Inflammatory macrophage treated with lipopolysaccharide for 1 hour (primary cell): ENCODE measurements around the gene KCNA3.

ENCODE experiments used
- DNase-seq, 2 donors: peaks; one replicate each; pipeline ENCODE4 v3.0.0-alpha.2; 2020 to 2022

KCNA3 gene

DNA sequence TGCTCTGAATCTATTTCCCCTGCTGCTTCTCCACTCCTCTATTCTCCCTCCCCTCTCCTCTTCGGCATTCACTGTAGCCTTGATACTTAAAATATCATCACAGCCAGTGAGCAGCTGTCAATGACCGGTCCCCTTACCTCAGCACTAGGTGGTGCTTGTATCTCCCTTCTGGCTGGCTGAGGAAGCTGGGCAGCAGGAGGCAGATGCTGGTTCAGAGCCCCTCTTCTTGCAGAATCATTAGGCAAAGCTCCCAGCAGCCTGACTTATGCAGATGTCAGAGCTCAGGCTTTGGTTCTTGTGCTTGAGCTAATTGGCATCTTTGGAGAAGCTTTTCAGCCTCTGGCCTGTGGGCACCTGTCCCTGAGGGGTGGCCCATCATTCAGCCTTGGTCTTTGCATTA is 36.7 kb downstream of the KCNA3 start:
- DNase-seq = no peak

DNA sequence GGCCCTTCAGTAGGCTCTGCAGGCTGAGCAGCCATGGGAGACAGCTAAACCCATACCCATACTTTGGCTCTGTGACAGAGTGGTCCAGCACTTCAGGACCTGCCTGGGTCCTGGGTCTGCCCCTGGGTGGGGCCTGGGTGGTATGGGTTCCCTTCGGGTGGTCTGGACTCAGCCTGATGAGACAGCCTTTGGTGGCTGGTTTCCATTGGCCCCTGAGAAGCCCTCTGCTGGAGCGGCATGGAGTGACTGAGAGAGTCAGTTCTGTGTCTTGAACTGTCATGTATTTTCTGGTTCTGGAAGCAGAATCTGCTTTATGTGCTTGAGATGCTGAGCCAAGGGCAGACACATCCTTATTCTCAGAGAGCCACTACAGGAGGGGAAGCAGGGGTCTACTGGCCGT is 37.3 kb downstream of the KCNA3 start:
- no peak for DNase-seq

DNA sequence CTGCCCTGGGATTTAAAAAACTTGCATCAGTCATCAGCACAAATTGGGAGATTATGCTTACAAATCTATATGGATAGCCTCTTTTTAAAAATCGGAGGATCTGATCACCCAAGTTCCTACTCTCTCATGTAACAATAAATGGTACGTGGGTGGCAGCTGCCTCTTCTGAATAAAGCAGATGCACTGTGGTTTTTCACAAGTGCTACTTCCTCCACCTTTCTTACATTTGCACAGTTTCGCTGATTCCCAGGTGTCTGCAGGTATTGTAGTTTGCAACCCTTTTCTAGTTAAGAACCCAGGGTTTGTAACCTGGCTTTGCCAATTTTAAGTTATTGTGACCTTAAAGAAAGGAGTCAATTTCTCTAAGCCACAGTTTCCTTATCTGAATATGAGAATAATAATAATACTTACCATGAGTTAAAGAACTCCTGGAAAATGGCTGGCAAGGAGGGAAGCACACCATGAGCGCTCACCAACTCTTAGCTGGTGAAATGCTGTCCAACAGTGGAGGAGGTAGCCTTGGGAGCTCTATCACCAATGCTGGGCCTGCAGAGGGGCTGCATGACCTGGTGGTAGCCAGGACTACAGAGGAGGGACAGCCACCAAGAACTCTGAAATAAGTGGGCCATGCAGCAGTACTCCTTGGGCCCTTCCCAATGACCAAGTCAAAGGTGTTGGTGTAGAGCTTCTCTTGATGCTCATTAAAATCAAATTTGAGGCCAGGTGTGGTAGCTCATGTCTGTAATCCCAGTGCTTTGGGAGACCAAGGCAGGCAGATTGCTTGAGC is 38.4 kb downstream of the KCNA3 start:
- no peak for DNase-seq

DNA sequence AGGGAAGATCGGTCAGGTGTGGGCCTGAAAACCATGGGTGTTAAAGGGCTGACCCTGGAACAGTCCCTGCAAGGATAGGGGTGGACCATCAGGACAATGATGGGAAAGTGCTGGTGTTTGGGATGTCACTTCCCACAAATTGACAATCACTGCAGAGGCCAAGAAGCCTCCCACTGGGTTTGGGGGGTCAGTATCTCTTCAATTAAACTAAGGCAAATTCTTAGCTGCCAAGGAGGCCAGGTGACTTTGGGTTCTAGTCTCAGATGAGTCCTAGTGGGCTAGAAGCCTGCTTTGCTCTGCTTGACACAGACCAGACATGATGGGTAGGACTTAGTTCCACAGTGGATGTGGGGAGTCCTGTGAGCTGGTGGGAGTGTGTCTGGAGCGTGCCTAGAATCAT is 39.3 kb downstream of the KCNA3 start:
- no peak for DNase-seq

DNA sequence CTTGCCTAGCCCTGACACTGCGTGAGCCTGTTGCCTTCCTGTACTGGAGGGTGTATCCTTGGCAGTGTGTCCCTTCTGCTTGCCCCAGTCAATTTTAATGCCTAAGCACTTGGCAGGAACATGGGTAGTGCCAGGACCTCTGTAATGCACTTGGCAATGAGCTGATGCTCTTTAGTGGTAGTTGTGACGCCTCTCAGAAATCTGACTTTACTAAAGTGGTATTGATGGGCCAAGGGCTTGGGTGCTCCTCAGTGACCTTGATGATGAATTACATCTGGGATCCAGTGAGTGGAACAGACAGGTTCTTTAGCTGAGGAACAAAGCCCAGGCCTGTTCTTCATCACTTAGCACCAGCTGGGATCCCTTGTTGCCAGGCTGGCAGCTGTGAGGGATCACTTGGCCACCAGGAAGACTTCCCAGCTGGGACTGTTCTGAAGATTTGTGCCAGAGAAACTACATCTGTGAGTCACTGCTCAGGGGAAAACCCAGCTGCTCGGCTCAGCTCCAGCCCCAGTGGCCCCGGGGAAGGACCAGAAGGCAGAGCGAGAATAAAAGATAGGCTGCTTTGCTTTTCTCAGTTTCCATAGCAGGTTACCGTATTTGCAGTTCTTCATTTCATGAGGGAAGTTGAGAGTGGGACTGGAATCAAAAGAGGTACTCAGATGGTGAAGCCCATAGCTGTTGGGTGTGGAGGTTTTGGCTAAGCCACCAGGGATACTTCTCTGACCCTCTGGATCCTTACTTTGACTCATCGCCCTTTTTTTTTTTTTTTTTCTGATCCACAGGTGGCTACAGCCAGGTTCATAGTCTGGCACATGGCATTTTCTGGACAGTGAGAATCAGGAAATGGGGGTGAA is 40.1 kb downstream of the KCNA3 start:
- peak; percentile 90 for DNase-seq

DNA sequence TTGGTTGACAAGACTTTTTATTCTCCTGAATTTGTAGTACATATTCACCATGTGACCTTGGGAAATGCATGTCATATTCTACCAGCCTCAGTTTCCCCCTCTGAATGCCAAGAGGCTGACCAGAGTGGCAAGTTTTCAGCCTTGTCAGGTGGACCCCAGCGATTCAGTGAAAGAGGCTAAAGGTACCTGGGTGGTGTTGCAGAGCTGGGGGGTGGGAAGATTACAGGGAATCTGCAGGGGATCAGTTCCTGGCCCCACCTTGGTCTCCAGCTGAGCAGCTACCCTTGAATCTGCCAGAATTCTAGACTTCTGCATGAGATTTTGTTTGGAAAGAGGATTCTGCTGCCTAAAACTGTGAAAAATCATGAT is 40.7 kb downstream of the KCNA3 start:
- DNase-seq = no peak

DNA sequence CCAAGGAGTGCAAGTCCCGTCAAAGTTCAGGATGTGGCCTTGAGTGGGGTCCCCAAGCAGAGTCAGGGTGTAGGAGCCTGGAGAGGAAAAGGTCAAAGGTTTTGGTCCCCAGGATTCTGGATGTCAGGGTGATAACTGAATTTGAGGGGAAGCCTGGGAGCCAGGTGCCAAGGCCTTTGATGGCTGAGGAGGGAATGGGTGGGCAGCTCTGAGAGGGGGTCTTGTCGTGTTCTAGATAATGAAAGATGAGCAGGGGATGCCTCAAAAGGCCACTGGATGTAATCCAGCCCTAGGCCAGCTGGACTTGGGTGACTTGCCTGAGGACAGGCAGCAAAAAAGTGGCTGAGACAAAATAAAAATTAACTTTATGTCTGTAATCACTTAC is 41.1 kb downstream of the KCNA3 start:
- no peak for DNase-seq

DNA sequence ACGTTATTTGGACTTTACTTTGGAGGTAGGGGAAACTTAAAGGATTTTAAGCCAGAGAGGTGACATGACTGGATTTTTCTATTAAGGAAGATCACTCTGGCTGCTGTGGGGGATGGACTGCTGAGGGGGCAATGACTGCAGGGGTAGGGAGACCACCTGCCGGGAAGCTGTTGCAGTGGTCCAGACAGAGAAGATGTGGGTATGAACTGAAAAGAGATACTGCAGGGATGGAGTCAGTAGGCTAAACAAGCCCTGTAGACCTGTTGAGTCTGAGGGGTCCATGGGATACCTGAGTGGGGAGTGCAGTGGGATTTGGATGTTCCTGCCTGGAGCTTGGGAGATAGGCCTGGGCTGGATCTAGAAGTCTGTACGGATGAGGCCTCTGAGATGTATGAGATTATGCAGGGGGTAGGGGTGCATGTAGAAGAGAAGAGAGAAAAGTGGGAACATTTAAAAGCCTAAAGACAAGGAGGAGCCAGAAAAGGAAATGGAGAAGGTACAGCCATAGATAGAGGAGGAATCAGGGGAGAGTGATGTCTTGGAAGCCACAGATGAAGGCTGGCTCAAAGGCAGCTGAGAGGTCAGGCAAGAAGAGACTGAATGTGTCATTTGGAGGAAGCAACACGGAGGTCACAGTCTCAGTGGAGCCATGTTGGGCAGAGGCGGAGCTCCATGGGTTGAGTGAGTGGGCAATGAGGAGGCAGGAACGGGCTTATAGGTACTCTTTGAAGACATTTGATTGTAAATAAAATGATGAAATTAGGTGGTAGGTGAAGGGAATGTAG is 42.7 kb downstream of the KCNA3 start:
- no peak for DNase-seq

DNA sequence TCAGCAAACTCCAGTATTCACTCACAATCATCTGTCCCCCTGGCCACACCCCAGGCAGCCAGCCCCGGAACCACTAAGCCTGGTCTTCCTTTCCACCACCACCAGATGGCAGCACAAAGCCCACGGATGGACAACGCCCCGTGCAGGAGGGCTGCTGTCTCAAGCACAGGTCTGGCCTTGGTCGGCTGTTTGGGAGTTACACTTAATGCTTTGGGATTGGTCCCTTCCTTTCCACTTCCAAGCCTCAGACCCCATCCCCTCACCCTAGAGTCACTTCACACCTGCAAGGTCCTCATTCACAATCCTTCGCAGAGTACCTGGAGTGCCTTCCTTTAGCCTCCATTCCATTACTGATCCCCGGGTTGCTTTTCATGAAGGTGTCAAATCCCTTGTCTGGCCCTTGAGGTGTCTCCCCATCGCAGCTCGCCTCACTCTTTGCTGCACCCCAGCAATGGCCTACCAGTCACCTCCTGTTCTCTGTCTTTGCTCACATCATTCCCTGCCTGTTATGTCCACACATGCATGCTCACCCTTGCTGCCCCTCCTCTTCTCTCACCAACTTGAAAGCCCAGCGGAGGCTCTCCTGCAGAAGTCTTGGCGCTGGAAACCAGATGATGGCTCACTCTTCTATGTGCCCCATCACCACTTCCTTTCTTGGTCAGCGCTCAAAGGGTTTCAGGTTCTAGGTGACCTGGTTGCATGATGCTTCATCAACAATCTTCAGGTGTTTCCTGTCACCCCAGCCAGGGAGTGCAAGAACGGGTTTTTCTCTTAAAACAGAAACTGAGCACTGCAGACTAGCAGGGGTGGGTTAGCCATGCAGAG is 43.7 kb downstream of the KCNA3 start:
- DNase-seq = peak; percentile 58 to 94

DNA sequence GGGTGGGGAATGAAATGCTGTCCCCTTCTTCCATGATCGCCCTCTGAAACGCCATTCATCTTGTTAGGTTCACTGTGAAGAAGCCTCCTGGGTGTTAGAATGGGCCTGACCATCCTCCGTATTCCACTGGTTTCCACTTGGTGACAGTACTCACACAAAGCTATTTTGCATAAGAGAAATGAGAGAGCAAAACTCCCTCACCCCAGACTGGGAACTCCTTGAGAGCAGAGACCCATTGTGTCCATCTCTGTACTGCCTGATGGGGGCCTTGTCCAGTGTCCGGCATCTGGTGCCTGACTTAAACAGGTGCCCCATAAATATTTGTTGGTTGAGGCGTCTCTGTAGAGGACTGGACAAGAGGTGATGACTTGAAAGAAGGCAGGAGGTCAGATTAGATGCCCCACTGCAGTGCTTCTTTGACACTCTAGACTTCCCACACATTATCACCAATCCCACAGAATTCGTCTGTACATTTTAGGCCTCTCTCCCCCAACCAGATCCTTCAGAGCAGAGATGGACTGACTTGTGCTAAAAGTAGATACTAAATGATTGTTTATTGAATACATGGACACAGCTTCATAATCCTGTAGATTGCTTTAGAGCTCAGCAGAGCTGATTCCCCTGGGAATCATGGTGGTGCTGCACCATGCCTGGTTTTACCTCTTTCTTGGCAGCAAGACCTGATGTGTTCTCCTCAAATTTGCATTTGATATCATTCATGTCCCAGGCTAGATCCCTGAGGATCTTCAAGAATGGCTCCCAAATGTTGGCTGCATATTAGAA is 46.2 kb downstream of the KCNA3 start:
- DNase-seq = peak; percentile 47 to 57

DNA sequence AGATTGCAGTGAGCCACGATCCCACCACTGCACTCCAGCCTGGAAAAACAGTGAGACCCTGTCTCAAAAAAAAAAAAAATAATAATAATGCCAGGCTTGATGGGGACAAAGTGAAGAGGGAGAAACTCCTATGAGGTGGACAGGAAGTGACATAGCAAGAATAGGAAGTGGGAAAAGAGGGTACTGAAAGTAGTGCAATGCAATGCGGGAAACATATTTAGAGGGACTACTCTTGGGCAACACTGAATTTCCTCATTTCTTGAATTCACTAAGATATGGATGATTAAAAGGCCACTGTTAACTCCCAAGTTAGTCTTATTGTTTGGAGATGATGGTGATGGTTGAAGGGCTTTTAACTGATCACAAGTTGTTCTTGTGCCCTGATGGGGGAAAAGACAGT is 47.0 kb downstream of the KCNA3 start:
- DNase-seq = peak; percentile 94 to 97

DNA sequence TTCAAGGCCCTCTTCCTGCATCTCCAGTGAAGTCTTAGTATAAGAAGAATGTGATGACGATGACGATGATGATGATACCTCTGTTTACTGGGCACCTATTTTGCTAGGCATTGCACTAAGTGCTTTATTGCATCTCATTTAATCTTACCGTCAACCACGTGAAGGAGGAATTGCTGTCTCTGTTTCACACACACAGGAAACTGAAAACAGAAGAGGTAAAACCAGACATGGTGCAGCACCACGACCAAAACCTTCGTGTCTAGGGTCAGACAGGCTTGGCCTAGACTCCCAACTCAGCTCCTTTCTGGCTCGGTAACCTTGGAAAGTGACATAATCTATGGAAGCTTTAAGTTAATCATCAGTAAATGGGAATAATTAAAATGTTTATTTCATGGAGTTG is 47.9 kb downstream of the KCNA3 start:
- DNase-seq = no peak
